ENCODE data around the gene TIPIN. TPM values are rescaled to one million over a fixed set of nuclear protein-coding genes. Genes with fewer than 3 reads are reported as not detected.

TIPIN gene
- total and polyA plus RNA-seq, 2 of the 8 experiments (the other 6 are each of a cell fraction or from before 2014, with no cell fraction given), result 8.5 to 24.7 TPM

DNA sequence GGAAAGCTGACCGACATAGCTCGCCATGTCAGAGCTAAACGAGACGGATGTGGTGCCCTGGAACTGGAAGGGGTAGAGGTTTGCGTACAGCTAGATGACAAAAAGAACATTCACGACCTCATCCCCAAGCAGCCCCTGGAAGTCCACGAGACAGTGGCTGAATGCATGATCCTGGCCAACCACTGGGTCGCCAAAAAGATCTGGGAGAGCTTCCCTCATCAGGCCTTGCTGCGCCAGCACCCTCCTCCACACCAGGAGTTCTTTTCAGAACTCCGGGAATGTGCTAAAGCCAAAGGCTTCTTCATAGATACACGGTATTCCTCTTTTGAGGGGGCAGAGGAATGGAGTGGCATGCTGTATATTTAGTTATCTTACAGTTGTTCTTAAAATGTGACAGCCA is 30.4 kb downstream of the TIPIN start:
- no peak overlapping the region for H2AFZ ChIP-seq (ENCODE audit: low read length)

More for the DNA sequence above, 30.4 kb downstream of the TIPIN start:
- no peak overlapping the region for H3K23ac ChIP-seq (ENCODE audit: insufficient read length)
- no peak overlapping the region for H3K27ac ChIP-seq (ENCODE audit: low read depth, low read length)
- H4K8ac ChIP-seq (ENCODE audit: extremely low read depth, insufficient read depth, low read length), result peak overlapping the region; percentile 3; the same call in 1 of the 2 replicates
- H3K23me2 ChIP-seq (ENCODE audit: low read depth, low read length), result no peaks in the 10 kb centered on the region
- H2BK15ac ChIP-seq (ENCODE audit: low read length), result no peak overlapping the region
- H3K9ac ChIP-seq (replicated peaks in 1 of 4; ENCODE audit: extremely low read depth in 1 of 4, low read depth in 3 of 4, low read length in 3 of 4), result no peak overlapping the region
- FAIRE-seq (no peak), DNase-seq (ENCODE audit: low read depth in 1 of 2, low spot score in 2 of 2) (no peak)
- no peak overlapping the region for H2BK5ac ChIP-seq (ENCODE audit: low read depth, low read length)
- no peak overlapping the region for H2BK120ac ChIP-seq (replicated peaks; ENCODE audit: low read depth, low read length)
- no peak overlapping the region for H3K18ac ChIP-seq (ENCODE audit: extremely low read depth, low read length)
- no peaks in the 10 kb centered on the region for H3K4me1 ChIP-seq (replicated peaks in 1 of 4; ENCODE audit: control insufficient read depth in 3 of 4, insufficient read depth in 4 of 4, low read length in 3 of 4)
- H3K4me3 ChIP-seq (ENCODE audit: extremely low read depth in 1 of 4, insufficient read depth in 2 of 4, low read depth in 3 of 4, low read length in 4 of 4), result no peak overlapping the region
- ChIA-PET CTCF (ENCODE audit: partially characterized antibody) (no interaction called here), POLR2A (ENCODE audit: partially characterized antibody) (interaction anchor here (0.9 to 1.6 kb wide), 4 partner anchors 8 to 172 kb away, joined by 3 to 4 read pairs (median 4); partner anchors contain the start of gene SNAPC5)
- H2BK12ac ChIP-seq (ENCODE audit: low read depth, low read length), result no peak overlapping the region
- no peak overlapping the region for H4K5ac ChIP-seq (ENCODE audit: insufficient read length, low read depth, low read length)
- no peak overlapping the region for H3K4me2 ChIP-seq (ENCODE audit: insufficient read depth in 1 of 2, low read depth in 2 of 2, low read length in 2 of 2)
- H4K20me1 ChIP-seq (replicated peaks in 1 of 2; ENCODE audit: control insufficient read depth in 1 of 2, insufficient read depth in 2 of 2, low read length in 2 of 2), result no peaks in the 10 kb centered on the region
- no peak overlapping the region for H4K91ac ChIP-seq (replicated peaks; ENCODE audit: insufficient read length, low read length)
- no peak overlapping the region for H3K56ac ChIP-seq (replicated peaks; ENCODE audit: insufficient read length, low read depth, low read length)
- H3K79me2 ChIP-seq (ENCODE audit: control insufficient read depth in 1 of 2, insufficient read depth in 2 of 2, low read length in 2 of 2), result no peaks in the 10 kb centered on the region
- no peaks in the 10 kb centered on the region for H3K79me1 ChIP-seq (ENCODE audit: low read depth, low read length)
- no peak overlapping the region for H3K14ac ChIP-seq (ENCODE audit: insufficient read length)
- H3K4ac ChIP-seq (replicated peaks; ENCODE audit: insufficient read length, low read depth, low read length), result no peak overlapping the region
- peaks cover 10 to 58% (median 23%) of the 10 kb centered on the region in 4 experiments; a peak in 6 of 8 replicates for H3K36me3 ChIP-seq (ENCODE audit: control insufficient read depth in 2 of 4, insufficient read depth in 4 of 4, low read length in 3 of 4)
- WGBS, 2 experiments (ENCODE audit: extremely low coverage in 1 of 2, insufficient coverage in 1 of 2, insufficient read length in 1 of 2, insufficient replicate concordance in 2 of 2, low coverage in 1 of 2, low lambda C conversion rate in 2 of 2, missing lambda C conversion rate in 1 of 2), result 96% methylated on average over 11 of the region's 11 CpGs; no CpG with 5 or more reads in 1 of the 2 experiments
- H2AK5ac ChIP-seq (ENCODE audit: low read depth, low read length), result no peak overlapping the region
- H3K9me3 ChIP-seq (ENCODE audit: insufficient read depth in 2 of 2, low read depth in 1 of 2, low read length in 1 of 2), result no peaks in the 10 kb centered on the region
- no peaks in the 10 kb centered on the region for H3K27me3 ChIP-seq (replicated peaks in 1 of 4; ENCODE audit: control insufficient read depth in 3 of 4, extremely low read depth in 1 of 4, insufficient read depth in 3 of 4, low read length in 3 of 4)
- no peak overlapping the region for H2BK20ac ChIP-seq (ENCODE audit: low read length)
